SW480 (cell line): ENCODE results near the gene NR4A1.

Experiments used
- DNase-seq: peaks from one replicate; pipeline ENCODE4 v3.0.0-alpha.2; 2016; ENCODE audit warnings: low spot score

Gene NR4A1

DNA sequence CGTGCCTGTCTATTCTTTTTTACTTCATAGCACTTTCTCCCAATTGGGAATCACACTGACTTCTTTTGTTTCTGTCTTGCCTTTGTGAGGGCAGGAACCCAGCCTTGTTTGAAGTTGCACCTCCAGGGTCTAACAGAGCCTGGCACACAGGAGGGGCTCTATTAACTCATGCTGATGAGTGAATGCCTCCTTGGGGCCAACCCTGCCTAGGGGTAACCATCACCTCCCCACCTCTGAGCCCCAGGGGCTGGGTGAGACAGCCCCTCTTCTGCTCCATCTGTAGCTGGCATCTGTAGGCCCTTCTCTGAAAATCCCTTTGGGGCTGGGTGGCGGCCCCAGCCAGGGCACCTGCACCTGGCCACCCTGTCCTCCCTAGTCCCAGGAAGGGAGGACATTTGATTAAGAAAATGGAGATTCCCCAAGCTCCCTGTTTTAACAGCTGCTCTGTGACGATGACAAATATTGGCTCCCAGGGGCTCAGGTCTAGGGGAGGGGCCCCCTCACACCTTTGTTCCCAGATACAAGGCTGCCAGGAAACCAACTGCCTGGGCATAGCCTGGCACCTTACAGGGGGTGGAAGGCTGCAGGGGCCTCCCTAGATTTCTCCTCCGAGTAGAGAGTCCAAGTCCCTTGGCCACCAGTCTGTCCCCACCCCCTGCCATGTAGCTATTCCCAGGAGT is 32.7 kb upstream of the NR4A1 start:
- no peak for DNase-seq

DNA sequence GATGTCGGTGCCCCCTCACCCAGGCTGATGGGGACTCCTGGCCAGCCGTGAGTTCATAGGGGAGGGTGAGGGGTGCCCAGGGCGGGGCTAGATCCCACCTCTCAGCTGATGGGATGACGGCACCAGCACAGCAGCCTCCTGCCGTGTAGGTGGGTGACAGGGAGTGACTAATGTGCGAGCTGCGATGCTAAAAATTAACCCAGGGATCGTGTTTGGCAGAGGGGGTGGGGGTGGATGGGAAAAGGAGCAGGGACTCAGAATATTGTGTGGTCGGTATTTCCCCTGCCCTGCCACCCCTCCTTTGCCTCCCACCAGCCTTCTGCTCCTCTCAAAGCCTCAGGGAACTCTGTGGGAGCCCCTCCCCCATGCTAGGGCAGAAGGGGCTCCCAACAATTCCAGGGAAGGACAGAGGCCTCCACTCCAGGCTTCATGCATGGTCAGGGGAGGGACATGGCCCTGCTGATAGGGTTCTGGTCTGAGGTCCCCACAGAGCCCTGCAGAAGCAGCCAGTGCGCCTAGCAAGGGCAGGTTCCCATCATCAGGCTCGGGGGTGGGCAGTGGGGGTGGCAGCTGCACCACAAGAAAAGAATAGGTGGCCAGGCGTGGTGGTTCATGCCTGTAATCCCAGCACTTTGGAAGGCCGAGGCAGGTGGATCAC is 32.0 kb upstream of the NR4A1 start:
- no peak for DNase-seq

DNA sequence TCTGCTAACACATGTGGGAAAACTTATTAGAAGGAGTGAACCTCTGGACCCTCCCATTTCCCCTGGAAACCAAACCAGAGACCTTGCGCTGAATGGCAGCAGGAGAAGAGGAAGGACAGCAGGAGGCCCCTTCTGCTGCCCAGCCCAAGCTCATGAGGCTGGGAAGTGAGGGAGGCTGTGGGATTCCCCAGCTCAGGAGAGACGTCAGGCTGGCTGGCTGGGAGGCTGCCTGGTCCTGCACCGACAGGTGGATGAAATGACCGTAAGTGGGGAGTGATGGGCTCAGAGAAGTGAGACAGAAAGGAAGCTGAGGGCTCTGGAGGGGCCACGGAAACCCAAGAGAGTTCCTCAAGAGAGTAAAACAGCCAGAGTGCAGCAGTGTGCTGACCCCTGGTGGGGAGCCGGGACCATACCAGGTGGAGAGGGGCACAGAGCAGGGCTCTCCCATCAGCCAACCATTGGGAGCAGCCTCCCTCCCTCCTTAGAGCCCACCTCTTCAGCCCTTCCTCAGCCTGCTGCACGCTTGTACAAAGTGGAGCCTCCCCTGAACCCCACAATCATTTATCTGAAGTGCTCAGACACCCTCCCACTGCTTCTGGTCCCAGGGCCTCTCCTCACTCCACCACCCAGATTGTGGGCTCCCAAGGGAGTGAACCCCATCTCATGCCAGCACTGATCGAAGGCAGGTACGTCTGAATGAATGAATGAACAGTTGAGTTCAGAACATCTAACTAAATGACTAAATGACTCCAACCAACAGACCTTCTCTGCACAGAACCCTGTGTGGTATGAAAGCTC is 30.5 kb upstream of the NR4A1 start:
- DNase-seq, result peak; percentile 54

DNA sequence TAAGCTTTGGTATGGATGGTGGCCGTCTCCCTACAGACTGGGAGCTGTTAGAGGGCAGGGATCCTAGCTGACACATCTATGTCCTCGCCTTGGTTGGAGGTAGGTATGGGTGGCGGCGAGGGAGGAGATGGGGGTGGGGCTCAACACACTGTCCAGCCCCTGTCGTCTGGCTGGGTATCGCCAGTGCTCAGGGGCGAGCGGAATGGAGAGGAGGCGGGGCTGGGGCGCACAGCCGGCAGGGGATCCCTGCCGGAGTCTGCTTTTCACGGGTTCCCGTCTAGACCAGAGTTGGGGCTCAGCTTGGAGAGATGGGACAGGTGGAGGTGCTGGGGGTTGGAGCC is 28.4 kb upstream of the NR4A1 start:
- DNase-seq, result peak; percentile 43

DNA sequence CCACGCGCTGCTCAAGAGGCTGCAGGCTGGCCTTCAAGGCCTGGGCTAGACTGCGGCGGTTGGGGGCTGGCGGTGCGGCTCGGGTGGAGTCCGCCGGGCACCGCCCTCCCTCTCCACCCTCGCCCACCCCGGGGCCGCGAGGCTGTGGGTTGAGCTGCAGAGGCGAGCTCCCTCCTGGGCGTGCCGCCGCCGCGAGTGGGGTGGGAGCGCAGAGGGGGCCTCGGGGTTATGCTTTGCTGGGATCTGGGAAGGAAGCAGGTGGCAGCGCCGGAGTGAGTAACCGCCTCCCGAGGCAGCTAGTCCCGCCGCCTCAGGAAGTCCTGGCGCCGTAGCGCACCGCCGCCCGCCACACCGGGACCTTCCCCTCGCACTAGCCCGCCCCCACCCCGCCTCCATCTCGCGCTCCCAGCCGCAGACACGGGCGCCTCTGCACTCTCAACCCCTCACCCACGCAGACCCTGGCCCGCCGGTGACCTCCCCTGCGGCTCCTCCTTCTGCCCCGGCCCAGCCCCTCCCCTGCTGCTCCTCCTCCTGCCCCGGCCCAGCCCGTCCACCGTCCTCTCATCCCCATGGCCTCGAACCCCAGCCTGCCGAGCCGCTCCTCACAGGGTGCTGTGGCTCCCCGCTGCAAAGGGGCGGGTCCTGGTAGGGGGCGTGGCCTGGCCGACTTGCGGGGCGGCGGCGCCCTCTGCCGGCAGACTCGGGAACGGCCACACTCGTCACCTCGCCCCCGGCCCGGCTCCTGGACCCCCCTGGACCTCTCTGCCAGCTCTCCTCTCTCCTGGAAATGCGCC is 27.9 kb upstream of the NR4A1 start:
- DNase-seq, result peak; percentile 64

- no peak for DNase-seq
Observed at GRCh38 chr12:52023976-52024688, 27.1 kb upstream of the NR4A1 start.

GRCh38 chr12:52024845-52025230 is 26.4 kb upstream of the NR4A1 start:
- DNase-seq, result no peak

- no peak for DNase-seq
Observed at GRCh38 chr12:52026263-52026662, 25.0 kb upstream of the NR4A1 start.

- DNase-seq, result no peak
Observed at GRCh38 chr12:52027085-52027843, 24.0 kb upstream of the NR4A1 start.

GRCh38 chr12:52029685-52030084 is 21.6 kb upstream of the NR4A1 start:
- DNase-seq, result peak; percentile 44

DNA sequence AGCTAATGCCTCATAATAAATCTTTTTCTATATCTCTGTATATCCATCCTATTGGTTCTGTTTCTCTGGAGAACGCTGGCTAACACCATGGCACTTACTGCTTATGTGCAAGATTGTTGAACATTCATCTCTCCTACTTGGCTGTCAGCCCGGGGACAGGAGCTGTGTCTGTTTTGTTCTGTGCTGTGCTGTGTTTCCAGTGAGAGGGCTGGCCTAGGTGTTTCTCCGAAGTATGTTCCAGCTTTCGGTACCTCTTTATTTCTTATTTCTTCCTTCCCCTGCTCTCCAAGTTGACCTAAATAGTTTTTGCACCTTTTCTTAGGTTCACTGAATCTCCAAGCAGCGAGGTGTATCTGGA is 18.8 kb upstream of the NR4A1 start:
- DNase-seq, result no peak

DNA sequence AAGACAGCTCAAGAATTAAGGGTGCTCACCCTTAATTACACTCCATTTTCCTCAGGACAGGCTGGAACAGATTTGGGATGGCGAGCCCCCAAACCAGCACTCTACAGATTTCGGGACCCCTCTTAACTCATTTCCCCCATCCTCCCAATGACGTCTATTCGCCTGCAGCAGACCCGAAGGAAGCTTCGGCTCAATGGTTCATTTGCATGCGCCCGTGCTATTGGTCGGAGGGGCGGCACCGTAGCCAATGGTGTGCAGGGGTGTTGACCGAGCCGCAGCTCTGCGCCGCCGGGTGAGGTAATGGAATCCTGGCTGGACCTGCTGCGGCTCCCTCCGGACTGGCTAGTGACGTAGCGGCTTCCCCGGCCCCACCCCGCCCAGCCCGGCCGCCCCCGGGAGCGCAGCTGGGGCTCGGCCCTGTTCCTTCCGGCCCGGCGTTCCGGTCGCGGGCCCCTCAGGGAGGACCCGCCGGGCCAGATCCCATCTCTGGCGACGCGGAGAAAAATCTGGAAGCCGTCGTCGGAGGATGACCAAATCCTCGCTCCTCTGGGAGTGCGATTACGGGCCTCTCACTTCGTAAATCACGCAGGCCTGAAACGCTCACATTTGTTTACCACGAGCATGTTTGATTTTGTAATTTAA is 18.3 kb upstream of the NR4A1 start:
- peak; percentile 96 for DNase-seq

- no peak for DNase-seq
Observed at GRCh38 chr12:52033446-52034140, 17.6 kb upstream of the NR4A1 start.

DNA sequence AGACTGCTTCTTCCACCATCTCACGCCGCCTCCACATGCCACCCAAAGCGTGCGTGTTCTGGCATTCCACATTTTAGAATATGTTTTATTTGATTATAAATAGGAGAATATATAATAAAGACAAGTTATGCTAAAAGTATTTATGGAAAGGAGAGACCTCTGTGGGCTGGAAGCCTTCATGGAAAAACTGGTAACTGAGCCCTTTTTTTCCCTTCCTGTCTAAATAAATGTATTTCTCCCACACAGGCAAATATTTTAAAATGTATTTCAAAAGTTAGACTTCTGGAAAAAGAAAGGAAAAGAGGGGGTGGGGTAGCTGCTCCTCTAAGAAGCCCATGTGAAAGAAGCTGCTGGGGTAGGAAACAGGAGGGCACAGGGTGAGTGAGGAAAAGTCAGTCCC is 16.1 kb upstream of the NR4A1 start:
- DNase-seq, result no peak

DNA sequence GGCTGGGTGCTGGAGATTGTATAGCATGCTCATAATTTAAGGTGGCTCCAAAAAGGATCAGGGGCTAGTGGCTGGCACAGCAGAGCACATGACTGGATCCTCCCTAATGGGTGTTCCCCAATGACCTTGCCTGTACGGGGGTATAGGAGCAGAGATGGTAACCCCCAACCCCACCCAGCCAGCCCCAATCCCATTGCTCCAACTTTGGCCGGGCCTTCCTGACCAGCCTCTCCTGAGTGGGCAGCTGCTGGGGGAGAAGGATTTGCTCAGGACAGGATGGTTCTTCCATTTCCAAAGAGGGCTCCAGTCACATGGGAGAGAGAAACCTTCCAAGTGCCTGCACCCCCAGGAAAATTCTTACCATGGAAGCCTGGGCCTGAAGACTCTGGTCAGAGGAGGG is 15.3 kb upstream of the NR4A1 start:
- DNase-seq, result no peak

DNA sequence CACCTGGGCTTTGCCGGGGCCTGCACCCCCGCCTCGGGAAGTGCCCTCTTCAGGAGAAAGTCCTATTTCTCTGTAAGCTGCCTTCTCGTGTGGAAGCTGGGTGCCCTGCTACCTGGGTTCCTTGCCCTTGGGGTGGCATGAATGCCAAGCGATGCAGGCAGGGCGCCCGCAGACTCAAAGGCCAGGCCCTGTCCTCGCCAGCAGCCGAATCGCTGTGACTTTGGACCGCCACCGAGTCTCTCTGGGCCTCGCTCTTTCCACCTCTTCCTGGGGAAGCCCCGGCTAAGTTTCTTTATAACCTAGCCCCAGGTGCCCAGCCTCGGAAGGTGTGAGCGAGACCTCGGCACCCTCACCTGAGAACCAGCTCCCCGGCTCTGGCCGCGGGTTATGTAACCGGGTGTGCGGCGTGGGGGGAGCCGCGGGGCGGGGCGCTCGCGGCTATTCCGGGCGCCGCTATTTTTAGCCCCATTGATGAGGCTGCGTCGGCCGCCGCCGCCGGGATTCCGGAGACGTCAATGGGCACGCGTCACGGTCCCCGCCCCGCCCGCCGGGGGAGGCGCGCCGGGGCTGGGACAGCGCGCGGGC is 14.6 kb upstream of the NR4A1 start:
- peak; percentile 78 for DNase-seq

- DNase-seq, result no peak
Observed at GRCh38 chr12:52037248-52037861, 13.9 kb upstream of the NR4A1 start.

DNA sequence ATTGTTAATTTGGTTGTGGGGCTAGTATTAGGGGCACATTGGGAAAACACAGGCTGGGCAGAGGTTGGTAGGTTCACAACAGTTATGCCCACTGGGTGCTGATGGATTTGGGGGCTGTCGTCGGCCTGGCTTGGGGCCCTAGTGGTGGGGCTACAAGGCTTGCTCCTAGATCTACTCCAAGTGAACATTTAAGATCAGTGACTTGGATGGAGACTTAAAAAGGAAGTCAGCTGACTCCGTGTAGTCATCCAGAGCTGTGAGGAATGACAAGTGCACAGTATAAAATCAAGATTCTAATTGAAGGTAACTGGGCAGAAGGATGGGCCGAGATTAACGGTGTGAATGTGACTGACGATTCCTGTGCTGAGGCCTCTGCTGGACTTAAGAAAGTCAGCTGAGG is 12.8 kb upstream of the NR4A1 start:
- no peak for DNase-seq

DNA sequence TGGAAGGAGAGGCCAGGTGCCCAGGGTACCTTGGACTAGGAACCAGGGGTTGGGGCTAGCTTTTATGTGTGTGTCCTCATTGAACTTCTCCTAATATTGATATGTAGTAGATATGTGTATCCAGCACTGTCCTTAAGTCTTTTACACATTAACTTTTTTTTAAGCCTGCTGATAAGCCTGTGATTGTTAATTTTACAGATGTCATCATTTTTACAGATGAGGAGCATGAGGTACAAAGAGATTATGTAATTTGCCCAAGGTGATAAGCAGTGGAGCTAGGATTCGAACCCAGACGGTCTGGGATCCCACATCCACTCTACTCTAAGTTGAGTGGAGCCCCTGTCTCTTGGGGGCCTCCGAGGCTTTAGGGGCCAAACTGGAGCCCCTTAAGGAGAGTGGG is 10.2 kb upstream of the NR4A1 start:
- no peak for DNase-seq
